GM12865 (cell line): Measurements from ENCODE around the gene GET4.

ENCODE experiments used
- DNase-seq: peaks from one replicate; pipeline ENCODE4 v3.0.0; 2010; ENCODE audit warnings: low read depth
- H3K4me3 ChIP-seq: 2 replicates; pipeline ENCODE4 v1.5.1; 2011; ENCODE audit warnings: mild to moderate bottlenecking, low read depth, low read length, control low read depth
- TF ChIP-seq, protein P1 (sequence below): IDR thresholded peaks from 2 replicates; pipeline ENCODE4 v1.5.1; 2011; ENCODE audit warnings: low read length, control low read depth, low read depth, inconsistent platforms; ENCODE audit not compliant: insufficient read depth; ENCODE audit errors: missing control alignments

The GET4 gene

DNA sequence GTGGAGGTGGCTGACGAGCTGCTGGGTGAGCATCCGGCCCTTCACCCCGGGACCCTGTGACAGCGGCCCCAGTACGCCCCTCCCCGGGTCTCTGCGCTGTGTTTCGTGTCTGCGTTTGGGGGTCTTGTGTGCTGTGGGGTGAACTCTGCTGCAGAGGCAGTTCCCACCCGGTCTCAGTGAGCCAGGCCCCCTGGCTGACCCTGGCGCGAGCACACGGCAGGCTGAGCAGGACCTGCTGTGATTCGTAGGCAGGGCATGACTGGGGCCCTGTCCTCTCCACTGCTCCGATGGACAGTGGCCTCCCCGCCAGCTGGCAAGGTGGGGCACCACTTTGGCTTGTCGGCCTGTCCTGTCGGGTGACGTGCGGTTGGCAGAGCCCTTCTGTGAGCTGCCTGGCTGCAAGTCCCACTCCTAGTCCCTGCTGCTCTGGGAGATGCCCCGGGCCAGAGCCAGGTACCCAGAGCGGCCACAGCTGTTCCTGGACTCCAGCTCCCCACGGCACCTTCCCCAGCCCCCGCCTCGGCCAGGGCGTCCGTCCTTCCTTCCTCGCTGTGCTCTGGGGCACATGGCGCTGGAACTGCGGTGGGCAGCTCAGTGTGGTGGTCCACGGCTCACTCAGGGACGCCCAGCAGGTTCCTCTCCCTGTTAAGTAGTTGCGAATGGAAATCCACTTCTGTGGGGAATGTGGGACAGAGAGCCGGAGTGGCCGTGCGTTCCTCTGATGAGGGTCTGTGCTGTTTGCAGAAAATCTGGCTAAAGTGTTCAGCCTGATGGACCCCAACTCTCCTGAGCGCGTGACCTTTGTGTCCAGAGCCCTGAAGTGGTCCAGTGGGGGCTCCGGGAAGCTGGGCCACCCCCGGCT, 10.5 kb downstream of the GET4 start:
- TF ChIP-seq, protein P1, sequence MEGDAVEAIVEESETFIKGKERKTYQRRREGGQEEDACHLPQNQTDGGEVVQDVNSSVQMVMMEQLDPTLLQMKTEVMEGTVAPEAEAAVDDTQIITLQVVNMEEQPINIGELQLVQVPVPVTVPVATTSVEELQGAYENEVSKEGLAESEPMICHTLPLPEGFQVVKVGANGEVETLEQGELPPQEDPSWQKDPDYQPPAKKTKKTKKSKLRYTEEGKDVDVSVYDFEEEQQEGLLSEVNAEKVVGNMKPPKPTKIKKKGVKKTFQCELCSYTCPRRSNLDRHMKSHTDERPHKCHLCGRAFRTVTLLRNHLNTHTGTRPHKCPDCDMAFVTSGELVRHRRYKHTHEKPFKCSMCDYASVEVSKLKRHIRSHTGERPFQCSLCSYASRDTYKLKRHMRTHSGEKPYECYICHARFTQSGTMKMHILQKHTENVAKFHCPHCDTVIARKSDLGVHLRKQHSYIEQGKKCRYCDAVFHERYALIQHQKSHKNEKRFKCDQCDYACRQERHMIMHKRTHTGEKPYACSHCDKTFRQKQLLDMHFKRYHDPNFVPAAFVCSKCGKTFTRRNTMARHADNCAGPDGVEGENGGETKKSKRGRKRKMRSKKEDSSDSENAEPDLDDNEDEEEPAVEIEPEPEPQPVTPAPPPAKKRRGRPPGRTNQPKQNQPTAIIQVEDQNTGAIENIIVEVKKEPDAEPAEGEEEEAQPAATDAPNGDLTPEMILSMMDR: no peak
- no peak for DNase-seq
- H3K4me3 ChIP-seq: no peak overlapping the region

DNA sequence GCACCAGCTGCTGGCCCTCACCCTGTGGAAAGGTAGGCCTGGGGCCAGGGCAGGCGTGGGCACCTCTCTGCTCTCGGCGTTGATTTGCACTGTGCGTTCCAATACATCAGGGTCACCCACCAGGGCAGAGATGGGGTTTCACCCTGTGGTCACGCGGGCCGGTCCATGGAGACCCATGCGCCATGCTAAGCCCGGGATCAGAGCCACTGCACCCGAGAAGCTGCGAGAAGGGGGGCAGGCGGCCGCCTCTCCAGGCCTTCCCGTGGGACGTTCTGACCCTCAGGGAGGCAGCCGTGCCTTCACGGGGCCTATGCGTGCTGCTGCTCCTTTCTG, 11.1 kb downstream of the GET4 start:
- DNase-seq: no peak
- TF ChIP-seq, protein P1: no peak
- no peak overlapping the region for H3K4me3 ChIP-seq

DNA sequence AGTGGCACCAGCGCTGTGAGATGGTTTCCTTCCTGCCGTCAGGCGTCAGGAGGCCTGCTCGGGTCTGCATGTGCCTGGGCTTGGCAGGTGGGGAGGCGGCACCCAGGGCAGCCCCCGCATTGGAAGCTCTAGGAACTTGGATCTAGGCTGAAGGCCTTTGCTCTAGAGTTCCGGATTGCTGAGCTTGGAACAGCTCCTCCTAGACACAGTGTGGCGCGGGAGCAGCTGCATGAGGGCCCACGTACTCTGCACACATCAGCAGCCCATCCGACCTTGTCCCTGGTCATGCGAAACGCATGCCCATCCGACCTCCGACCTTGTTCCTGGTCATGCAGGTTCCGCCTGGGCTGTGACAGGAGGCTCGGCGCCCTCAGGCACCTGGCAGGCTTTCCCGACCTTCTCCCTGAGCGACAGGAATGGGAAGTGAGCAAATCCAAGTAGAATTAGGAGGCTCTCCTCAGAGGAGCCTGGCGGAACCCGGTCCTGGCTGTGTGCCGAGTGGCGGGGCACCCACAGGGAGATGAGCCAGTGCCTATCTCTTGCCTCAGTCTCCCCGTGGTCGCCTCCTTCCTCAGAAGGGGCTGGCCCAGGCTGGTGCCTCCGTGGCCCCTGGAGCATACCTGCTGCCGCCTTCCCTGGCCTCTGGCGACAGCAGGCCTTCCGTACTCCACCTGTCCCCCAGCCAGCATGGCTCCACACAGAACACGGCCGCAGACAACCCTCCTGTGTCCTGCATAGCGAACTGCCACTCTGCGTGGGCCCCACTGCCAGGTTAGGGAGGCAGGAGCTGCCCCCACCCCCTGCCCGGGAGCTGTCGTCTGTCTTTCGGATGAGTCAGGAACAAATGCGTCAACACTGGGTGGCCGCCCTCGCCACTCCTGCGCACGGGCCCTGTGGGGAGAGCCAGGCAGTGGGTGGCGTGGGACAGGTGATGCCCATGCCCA, 12.0 kb downstream of the GET4 start:
- TF ChIP-seq, protein P1: no peak
- no peak overlapping the region for H3K4me3 ChIP-seq

DNA sequence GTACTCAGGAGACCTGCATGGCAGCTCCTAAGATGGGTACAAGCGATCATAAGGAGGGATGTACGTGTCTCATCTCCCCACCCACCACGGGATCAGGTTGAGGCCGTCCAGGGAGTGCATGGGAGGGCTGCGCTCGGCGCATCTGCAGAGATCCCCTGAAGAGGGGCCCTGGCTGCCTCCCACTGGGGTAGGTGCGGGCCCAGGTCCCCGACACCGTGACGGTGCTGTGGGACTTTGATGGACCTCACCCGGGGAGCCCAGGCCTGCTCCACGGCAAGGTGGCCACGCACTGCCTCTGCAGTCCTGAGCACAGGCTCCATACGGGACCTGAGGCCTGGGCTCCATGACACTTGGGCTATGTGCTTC, 12.7 kb downstream of the GET4 start:
- DNase-seq: no peak
- TF ChIP-seq, protein P1: no peak
- no peak overlapping the region for H3K4me3 ChIP-seq

More for the DNA sequence above, 12.0 kb downstream of the GET4 start:
- no peak for DNase-seq

DNA sequence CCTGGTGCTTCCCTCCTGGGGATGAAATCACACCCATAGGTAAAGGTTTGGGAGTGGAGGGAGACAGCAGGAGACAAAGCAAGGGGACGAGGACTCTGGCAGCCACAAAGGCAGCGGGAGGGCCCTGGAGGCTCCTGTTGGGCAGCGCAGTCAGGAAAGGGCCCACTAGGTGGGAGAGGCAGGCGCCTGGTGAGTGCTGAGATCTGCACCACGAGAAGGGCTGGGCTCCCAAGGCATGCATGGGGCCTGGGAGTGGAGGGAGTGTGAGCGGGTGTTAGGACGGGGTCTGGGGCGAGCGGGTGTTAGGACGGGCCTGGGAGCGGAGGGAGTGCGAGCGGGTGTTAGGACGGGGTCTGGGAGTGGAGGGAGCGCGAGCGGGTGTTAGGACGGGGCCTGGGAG, 13.0 kb downstream of the GET4 start:
- H3K4me3 ChIP-seq: no peak overlapping the region
- TF ChIP-seq, protein P1: no peak
- no peak for DNase-seq

DNA sequence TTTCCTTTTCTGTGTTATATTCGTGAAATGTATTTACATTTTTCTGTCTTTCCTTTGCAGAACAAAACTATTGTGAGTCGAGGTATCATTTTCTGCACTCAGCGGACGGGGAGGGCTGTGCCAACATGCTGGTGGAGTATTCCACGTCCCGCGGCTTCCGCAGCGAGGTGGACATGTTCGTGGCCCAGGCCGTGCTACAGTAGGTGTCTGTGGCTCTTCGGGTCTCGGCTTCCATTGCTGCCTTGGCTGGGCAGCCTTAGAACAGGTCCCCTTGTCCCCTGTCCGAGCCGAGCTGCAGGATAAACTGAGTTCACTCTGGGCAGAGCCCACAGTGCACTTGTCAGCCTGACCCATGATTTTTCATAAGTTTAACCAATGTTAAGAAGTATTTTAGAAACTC, 14.5 kb downstream of the GET4 start:
- TF ChIP-seq, protein P1: no peak
- no peak for DNase-seq
- no peak overlapping the region for H3K4me3 ChIP-seq
